ENCODE results near the gene PDLIM5. TPM values are rescaled to one million over a fixed set of nuclear protein-coding genes. Genes with fewer than 3 reads are reported as not detected.

Gene PDLIM5
- total RNA-seq, 5 donors from 2014 or later (not counting 1 experiment from before 2014, with no cell fraction given): 27.1 to 32.0 (median 29.6) TPM

- no peaks in the 10 kb centered on the region for H3K36me3 ChIP-seq (ENCODE audit: control insufficient read depth in 2 of 2, extremely low read depth in 1 of 2, insufficient read depth in 1 of 2, low read length in 1 of 2)
- no peak overlapping the region for H3K27ac ChIP-seq (ENCODE audit: low read length)
- H3K4me1 ChIP-seq (ENCODE audit: control insufficient read depth in 1 of 2, extremely low read depth in 1 of 2, insufficient read depth in 2 of 2, low read length in 2 of 2): no peaks in the 10 kb centered on the region
- 95% methylated on average over 10 of the region's 10 CpGs for WGBS (ENCODE audit: insufficient coverage)
- no peaks in the 10 kb centered on the region for H3K9me3 ChIP-seq
- Mint-ChIP-seq H3K9me3 (no peaks in the 10 kb centered on the region), H3K27ac (no peak overlapping the region), H3K36me3 (peaks cover 4% of the 10 kb centered on the region), H3K4me1 (no peaks in the 10 kb centered on the region), H3K27me3 (no peaks in the 10 kb centered on the region), H3K4me3 (no peak overlapping the region)
- CTCF ChIA-PET: no interaction called here
- H3K4me3 ChIP-seq (ENCODE audit: control insufficient read depth in 1 of 2, extremely low read depth in 1 of 2, low read length in 1 of 2): no peak overlapping the region
- no peak for DNase-seq
- POLR2A ChIA-PET: interaction anchor here in 1 of 2 donors (0.6 kb wide), 1 partner anchor 264 kb away, joined by 4 read pairs; no protein-coding TSS in a partner anchor
- no peaks in the 10 kb centered on the region for H3K27me3 ChIP-seq (replicated peaks in 1 of 2; ENCODE audit: control insufficient read depth in 2 of 2, extremely low read depth in 1 of 2, insufficient read depth in 2 of 2, low read length in 1 of 2)
- no peak for ATAC-seq (replicated peaks in 1 of 4)
These were observed 151.5 kb downstream of the PDLIM5 start for GRCh38 chr4:94603170-94603747.

- Histone ChIP-seq H3K4me3 (ENCODE audit: control insufficient read depth in 1 of 2, extremely low read depth in 1 of 2, low read length in 1 of 2) (no peak overlapping the region), H3K9me3 (no peaks in the 10 kb centered on the region), H3K4me1 (ENCODE audit: control insufficient read depth in 1 of 2, extremely low read depth in 1 of 2, insufficient read depth in 2 of 2, low read length in 2 of 2) (peaks cover 0 to 9% of the 10 kb centered on the region in 2 experiments), H3K27me3 (replicated peaks in 1 of 2; ENCODE audit: control insufficient read depth in 2 of 2, extremely low read depth in 1 of 2, insufficient read depth in 2 of 2, low read length in 1 of 2) (no peaks in the 10 kb centered on the region), H3K27ac (ENCODE audit: low read length) (no peak overlapping the region), H3K36me3 (ENCODE audit: control insufficient read depth in 2 of 2, extremely low read depth in 1 of 2, insufficient read depth in 1 of 2, low read length in 1 of 2) (no peaks in the 10 kb centered on the region)
- CTCF ChIA-PET: no interaction called here
- POLR2A ChIA-PET: no interaction called here
- H3K4me3 Mint-ChIP-seq: no peak overlapping the region
- ATAC-seq (replicated peaks in 1 of 4) (no peak), DNase-seq (no peak)
- H3K27ac Mint-ChIP-seq: no peak overlapping the region
- no peaks in the 10 kb centered on the region for H3K27me3 Mint-ChIP-seq
- H3K9me3 Mint-ChIP-seq: no peaks in the 10 kb centered on the region
- 100% methylated on average over 1 of the region's 3 CpGs for WGBS (ENCODE audit: insufficient coverage)
- H3K4me1 Mint-ChIP-seq: peaks cover 4 to 7% (median 6%) of the 10 kb centered on the region in 3 donors
- peaks cover 4% of the 10 kb centered on the region for H3K36me3 Mint-ChIP-seq
These were observed 153.6 kb downstream of the PDLIM5 start for GRCh38 chr4:94605241-94605805.

GRCh38 chr4:94610145-94610544, 158.4 kb downstream of the PDLIM5 start:
- DNase-seq (peak in 4 of 35 experiments; percentile 0 to 11 (median 5)), ATAC-seq (replicated peaks in 1 of 4) (peak in 3 of 4 experiments; percentile 19 to 92 (median 36))
- ChIA-PET CTCF (interaction anchor here (0.6 to 0.8 kb wide), 3 partner anchors 12 to 207 kb away, joined by 3 read pairs; no protein-coding TSS in a partner anchor), POLR2A (no interaction called here)
- no peaks in the 10 kb centered on the region for H3K27me3 ChIP-seq (replicated peaks in 1 of 2; ENCODE audit: control insufficient read depth in 2 of 2, extremely low read depth in 1 of 2, insufficient read depth in 2 of 2, low read length in 1 of 2)
- Mint-ChIP-seq H3K4me1 (peaks cover 12 to 16% (median 14%) of the 10 kb centered on the region in 3 donors), H3K9me3 (no peaks in the 10 kb centered on the region), H3K27me3 (no peaks in the 10 kb centered on the region), H3K4me3 (peak overlapping the region in 2 of 3 donors; percentile 1 to 32), H3K36me3 (no peaks in the 10 kb centered on the region), H3K27ac (no peak overlapping the region)
- peak overlapping the region in 1 of 2 donors; percentile 15 for H3K4me3 ChIP-seq (ENCODE audit: control insufficient read depth in 1 of 2, extremely low read depth in 1 of 2, low read length in 1 of 2)
- peaks cover 0 to 18% of the 10 kb centered on the region in 2 experiments for H3K4me1 ChIP-seq (ENCODE audit: control insufficient read depth in 1 of 2, extremely low read depth in 1 of 2, insufficient read depth in 2 of 2, low read length in 2 of 2)
- no peaks in the 10 kb centered on the region for H3K36me3 ChIP-seq (ENCODE audit: control insufficient read depth in 2 of 2, extremely low read depth in 1 of 2, insufficient read depth in 1 of 2, low read length in 1 of 2)
- WGBS (ENCODE audit: insufficient coverage): 38% methylated on average over 2 of the region's 6 CpGs
- no peaks in the 10 kb centered on the region for H3K9me3 ChIP-seq
- H3K27ac ChIP-seq (ENCODE audit: low read length): no peak overlapping the region

GRCh38 chr4:94613248-94613647, 161.5 kb downstream of the PDLIM5 start:
- DNase-seq: no peak
- Mint-ChIP-seq H3K4me3 (no peak overlapping the region), H3K9me3 (no peaks in the 10 kb centered on the region), H3K27me3 (no peaks in the 10 kb centered on the region), H3K27ac (no peak overlapping the region), H3K36me3 (peaks cover 10% of the 10 kb centered on the region), H3K4me1 (peaks cover 12 to 16% (median 14%) of the 10 kb centered on the region in 3 donors)
- ChIA-PET POLR2A (no interaction called here), CTCF (no interaction called here)
- H3K4me3 ChIP-seq (ENCODE audit: control insufficient read depth in 1 of 2, extremely low read depth in 1 of 2, low read length in 1 of 2): no peak overlapping the region
- H3K4me1 ChIP-seq (ENCODE audit: control insufficient read depth in 1 of 2, extremely low read depth in 1 of 2, insufficient read depth in 2 of 2, low read length in 2 of 2): peaks cover 0 to 18% of the 10 kb centered on the region in 2 experiments
- H3K27me3 ChIP-seq (replicated peaks in 1 of 2; ENCODE audit: control insufficient read depth in 2 of 2, extremely low read depth in 1 of 2, insufficient read depth in 2 of 2, low read length in 1 of 2): no peaks in the 10 kb centered on the region
- H3K27ac ChIP-seq (ENCODE audit: low read length): no peak overlapping the region
- no peaks in the 10 kb centered on the region for H3K9me3 ChIP-seq
- no peak for ATAC-seq (replicated peaks in 1 of 4)
- no CpG with 5 or more reads among the region's 1 CpG for WGBS (ENCODE audit: insufficient coverage)
- H3K36me3 ChIP-seq (ENCODE audit: control insufficient read depth in 2 of 2, extremely low read depth in 1 of 2, insufficient read depth in 1 of 2, low read length in 1 of 2): no peaks in the 10 kb centered on the region

- 100% methylated on average over 2 of the region's 4 CpGs for WGBS (ENCODE audit: insufficient coverage)
- H3K4me1 Mint-ChIP-seq: peaks cover 5 to 9% (median 8%) of the 10 kb centered on the region in 3 donors
These were observed 163.7 kb downstream of the PDLIM5 start for GRCh38 chr4:94615451-94615850.

GRCh38 chr4:94621491-94622080, 169.8 kb downstream of the PDLIM5 start:
- DNase-seq (peak in 6 of 35 experiments; percentile 1 to 59 (median 4)), ATAC-seq (replicated peaks in 1 of 4) (no peak)
- no peaks in the 10 kb centered on the region for H3K9me3 Mint-ChIP-seq
- peaks cover 38% of the 10 kb centered on the region for H3K36me3 Mint-ChIP-seq
- no peaks in the 10 kb centered on the region for H3K27me3 Mint-ChIP-seq
- POLR2A ChIA-PET: interaction anchor here in 1 of 2 donors (0.6 kb wide), 1 partner anchor 178 kb away, joined by 3 read pairs; no protein-coding TSS in a partner anchor
- 27% methylated on average over 4 of the region's 6 CpGs for WGBS (ENCODE audit: insufficient coverage)
- H3K27ac Mint-ChIP-seq: no peak overlapping the region
- no peaks in the 10 kb centered on the region for H3K27me3 ChIP-seq (replicated peaks in 1 of 2; ENCODE audit: control insufficient read depth in 2 of 2, extremely low read depth in 1 of 2, insufficient read depth in 2 of 2, low read length in 1 of 2)
- H3K4me1 ChIP-seq (ENCODE audit: control insufficient read depth in 1 of 2, extremely low read depth in 1 of 2, insufficient read depth in 2 of 2, low read length in 2 of 2): no peaks in the 10 kb centered on the region
- CTCF ChIA-PET: interaction anchor here (0.6 to 1.2 kb wide), 6 partner anchors 10 to 1011 kb away, joined by 3 to 5 read pairs (median 3); no protein-coding TSS in a partner anchor
- no peaks in the 10 kb centered on the region for H3K36me3 ChIP-seq (ENCODE audit: control insufficient read depth in 2 of 2, extremely low read depth in 1 of 2, insufficient read depth in 1 of 2, low read length in 1 of 2)
- H3K4me3 ChIP-seq (ENCODE audit: control insufficient read depth in 1 of 2, extremely low read depth in 1 of 2, low read length in 1 of 2): no peak overlapping the region
- H3K9me3 ChIP-seq: no peaks in the 10 kb centered on the region
- no peak overlapping the region for H3K27ac ChIP-seq (ENCODE audit: low read length)
- H3K4me1 Mint-ChIP-seq: no peaks in the 10 kb centered on the region
- H3K4me3 Mint-ChIP-seq: no peak overlapping the region

More at GRCh38 chr4:94615451-94615850, 163.7 kb downstream of the PDLIM5 start:
- Mint-ChIP-seq H3K27me3 (no peaks in the 10 kb centered on the region), H3K4me3 (no peak overlapping the region), H3K36me3 (peaks cover 22% of the 10 kb centered on the region), H3K27ac (no peak overlapping the region), H3K9me3 (no peaks in the 10 kb centered on the region)
- Histone ChIP-seq H3K27me3 (replicated peaks in 1 of 2; ENCODE audit: control insufficient read depth in 2 of 2, extremely low read depth in 1 of 2, insufficient read depth in 2 of 2, low read length in 1 of 2) (no peaks in the 10 kb centered on the region), H3K4me3 (ENCODE audit: control insufficient read depth in 1 of 2, extremely low read depth in 1 of 2, low read length in 1 of 2) (no peak overlapping the region), H3K27ac (ENCODE audit: low read length) (no peak overlapping the region), H3K36me3 (ENCODE audit: control insufficient read depth in 2 of 2, extremely low read depth in 1 of 2, insufficient read depth in 1 of 2, low read length in 1 of 2) (no peaks in the 10 kb centered on the region), H3K4me1 (ENCODE audit: control insufficient read depth in 1 of 2, extremely low read depth in 1 of 2, insufficient read depth in 2 of 2, low read length in 2 of 2) (peaks cover 0 to 8% of the 10 kb centered on the region in 2 experiments), H3K9me3 (no peaks in the 10 kb centered on the region)
- DNase-seq: no peak
- CTCF ChIA-PET: interaction anchor here in 1 of 2 donors (0.6 kb wide), 1 partner anchor 535 kb away, joined by 7 read pairs; no protein-coding TSS in a partner anchor
- POLR2A ChIA-PET: no interaction called here
- no peak for ATAC-seq (replicated peaks in 1 of 4)
